ENCODE measurements around the gene COL16A1. TPM values are rescaled to one million over a fixed set of nuclear protein-coding genes. Genes with fewer than 3 reads are reported as not detected.
"Not testable (repeated sequence)": the region's sequence is repeated elsewhere in the genome, so short reads cannot be mapped to it uniquely, and the experiment has no call there.

COL16A1 gene
- total RNA-seq, 1 donor from 2014 or later: 53.5 TPM

DNA sequence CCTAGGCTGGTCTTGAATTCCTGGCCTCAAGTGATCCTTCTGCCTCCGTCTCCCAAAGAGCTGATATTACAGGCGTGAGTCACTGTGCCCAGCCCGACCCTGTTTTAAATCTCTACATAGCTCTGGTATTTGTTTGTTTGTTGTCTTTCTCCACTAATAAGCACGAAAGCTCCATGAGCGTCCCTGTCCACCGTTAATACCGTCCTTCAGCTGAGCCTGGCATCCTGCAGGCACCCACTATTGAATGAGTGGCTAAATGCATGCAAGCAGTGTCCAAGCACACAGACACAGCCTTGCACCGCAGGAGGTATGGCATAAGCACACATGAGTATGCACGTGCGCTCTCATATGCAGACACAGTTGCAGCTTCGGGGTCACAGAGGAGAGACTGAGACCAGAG, 4.5 kb upstream of the COL16A1 start:
- DNase-seq (ENCODE audit: extremely low spot score, unreplicated experiment): no peak
- Mint-ChIP-seq H3K27me3 (peaks cover 33% of the 10 kb centered on the region), H3K4me3 (peak overlapping the region; percentile 14), H3K9me3 (no peaks in the 10 kb centered on the region), H3K27ac (no peak overlapping the region), H3K36me3 (no peaks in the 10 kb centered on the region), H3K4me1 (ENCODE audit: unreplicated experiment) (peaks cover 55% of the 10 kb centered on the region)
- TF ChIP-seq, protein P1, sequence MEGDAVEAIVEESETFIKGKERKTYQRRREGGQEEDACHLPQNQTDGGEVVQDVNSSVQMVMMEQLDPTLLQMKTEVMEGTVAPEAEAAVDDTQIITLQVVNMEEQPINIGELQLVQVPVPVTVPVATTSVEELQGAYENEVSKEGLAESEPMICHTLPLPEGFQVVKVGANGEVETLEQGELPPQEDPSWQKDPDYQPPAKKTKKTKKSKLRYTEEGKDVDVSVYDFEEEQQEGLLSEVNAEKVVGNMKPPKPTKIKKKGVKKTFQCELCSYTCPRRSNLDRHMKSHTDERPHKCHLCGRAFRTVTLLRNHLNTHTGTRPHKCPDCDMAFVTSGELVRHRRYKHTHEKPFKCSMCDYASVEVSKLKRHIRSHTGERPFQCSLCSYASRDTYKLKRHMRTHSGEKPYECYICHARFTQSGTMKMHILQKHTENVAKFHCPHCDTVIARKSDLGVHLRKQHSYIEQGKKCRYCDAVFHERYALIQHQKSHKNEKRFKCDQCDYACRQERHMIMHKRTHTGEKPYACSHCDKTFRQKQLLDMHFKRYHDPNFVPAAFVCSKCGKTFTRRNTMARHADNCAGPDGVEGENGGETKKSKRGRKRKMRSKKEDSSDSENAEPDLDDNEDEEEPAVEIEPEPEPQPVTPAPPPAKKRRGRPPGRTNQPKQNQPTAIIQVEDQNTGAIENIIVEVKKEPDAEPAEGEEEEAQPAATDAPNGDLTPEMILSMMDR (conservative IDR thresholded peaks at IDR 0.05): no peak

DNA sequence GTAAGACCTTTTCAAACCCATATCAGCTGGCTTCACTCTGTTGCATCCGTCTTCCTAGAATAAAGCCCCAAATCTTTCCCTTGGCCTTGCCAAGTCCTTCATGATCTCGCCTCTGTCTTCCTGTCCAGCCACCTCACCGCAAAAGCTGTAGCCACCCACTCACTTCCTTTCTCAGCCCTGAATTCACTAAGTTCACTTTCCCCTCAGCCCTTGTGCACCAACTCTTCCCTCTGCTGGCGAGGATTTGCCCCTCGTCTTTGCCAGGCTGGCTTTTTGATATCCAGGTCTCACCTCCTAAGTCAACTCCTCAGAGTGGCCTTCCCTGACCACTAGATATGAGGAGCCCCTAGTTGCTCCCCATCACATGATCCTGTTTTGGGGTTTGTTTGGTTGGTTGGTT, 3.9 kb upstream of the COL16A1 start:
- no peaks in the 10 kb centered on the region for H3K36me3 Mint-ChIP-seq
- peaks cover 32% of the 10 kb centered on the region for H3K27me3 Mint-ChIP-seq
- TF ChIP-seq, protein P1 (conservative IDR thresholded peaks at IDR 0.05): no peak
- H3K4me1 Mint-ChIP-seq (ENCODE audit: unreplicated experiment): peaks cover 54% of the 10 kb centered on the region
- H3K4me3 Mint-ChIP-seq: peak overlapping the region; percentile 7
- no peaks in the 10 kb centered on the region for H3K9me3 Mint-ChIP-seq
- H3K27ac Mint-ChIP-seq: no peak overlapping the region
- no peak for DNase-seq (ENCODE audit: extremely low spot score, unreplicated experiment)

DNA sequence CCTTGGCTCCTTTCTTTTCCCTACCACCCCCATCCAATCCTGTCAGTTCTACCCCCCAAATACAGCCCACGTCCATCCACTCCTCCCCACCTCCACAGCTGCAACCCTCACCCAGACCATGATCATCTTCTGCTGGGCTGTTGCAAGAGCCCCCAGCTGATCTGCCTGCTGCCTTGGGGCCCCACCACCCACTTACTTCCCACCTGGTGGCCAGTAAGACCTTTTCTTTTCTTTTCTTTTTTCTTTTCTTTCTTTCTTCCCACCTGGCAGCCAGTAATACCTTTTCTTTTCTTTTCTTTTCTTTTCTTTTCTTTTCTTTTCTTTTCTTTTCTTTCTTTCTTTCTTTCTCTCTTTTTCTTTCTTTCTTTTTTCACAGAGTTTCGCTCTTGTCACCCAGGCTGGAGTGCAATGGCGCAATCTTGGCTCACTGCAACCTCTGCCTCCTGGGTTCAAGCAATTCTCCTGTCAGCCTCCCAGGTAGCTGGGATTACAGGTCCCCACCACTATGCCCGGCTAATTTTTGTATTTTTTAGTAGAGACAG, 3.3 kb upstream of the COL16A1 start:
- H3K36me3 Mint-ChIP-seq; H3K9me3 Mint-ChIP-seq; DNase-seq (ENCODE audit: extremely low spot score, unreplicated experiment); H3K4me3 Mint-ChIP-seq; H3K27ac Mint-ChIP-seq: not testable (repeated sequence)
- Mint-ChIP-seq H3K27me3 (peaks cover 30% of the 10 kb centered on the region), H3K4me1 (ENCODE audit: unreplicated experiment) (peaks cover 52% of the 10 kb centered on the region)

- no peak overlapping the region for H3K27ac Mint-ChIP-seq
- no peak overlapping the region for H3K4me3 Mint-ChIP-seq
- H3K36me3 Mint-ChIP-seq: no peaks in the 10 kb centered on the region
- H3K4me1 Mint-ChIP-seq (ENCODE audit: unreplicated experiment): peaks cover 53% of the 10 kb centered on the region
- TF ChIP-seq, protein P1 (conservative IDR thresholded peaks at IDR 0.05): no peak
- H3K27me3 Mint-ChIP-seq: peaks cover 30% of the 10 kb centered on the region
- no peaks in the 10 kb centered on the region for H3K9me3 Mint-ChIP-seq
- no peak for DNase-seq (ENCODE audit: extremely low spot score, unreplicated experiment)
Measured at GRCh38 chr1:31706384-31707058, 2.7 kb upstream of the COL16A1 start.

DNA sequence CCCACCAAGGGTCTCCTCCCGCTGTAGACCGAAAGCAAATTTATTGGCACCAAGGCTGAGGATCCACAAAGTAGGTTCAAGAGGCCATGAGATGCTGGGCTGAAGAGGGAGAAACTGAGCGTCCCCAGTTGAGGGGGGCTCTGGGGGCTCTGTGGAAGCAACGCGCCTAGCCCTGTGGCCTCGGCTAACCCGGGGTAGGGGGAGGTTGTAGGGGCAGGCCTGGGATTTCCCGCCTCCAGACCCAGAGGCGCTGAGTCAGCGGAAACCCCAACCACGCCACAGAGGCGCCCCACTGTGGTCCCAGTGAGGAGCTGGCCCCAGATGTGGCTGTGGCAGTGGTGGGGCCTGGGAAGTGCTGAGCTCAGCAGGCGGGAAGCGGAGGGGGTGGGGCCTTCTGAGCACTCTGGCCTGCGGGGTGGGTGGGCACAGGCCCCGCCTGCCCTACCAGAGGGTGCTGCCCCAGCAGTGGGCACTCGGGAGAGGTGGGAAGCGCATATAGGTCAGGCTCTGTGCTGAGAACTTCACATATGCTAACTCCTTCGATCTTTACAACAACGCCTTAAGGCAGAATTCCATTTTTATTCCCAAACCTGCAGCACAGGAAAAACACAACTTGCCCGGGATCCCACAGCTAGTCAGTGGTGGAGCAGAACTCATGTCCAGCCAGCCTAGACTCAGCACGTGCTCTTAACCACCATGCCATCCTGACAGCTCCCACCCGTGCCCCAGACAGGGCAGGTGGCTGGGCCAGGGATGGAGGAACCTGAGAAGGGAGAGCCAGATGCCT, 1.5 kb upstream of the COL16A1 start:
- Mint-ChIP-seq H3K27ac (peak overlapping the region; percentile 20), H3K36me3 (no peaks in the 10 kb centered on the region), H3K4me1 (ENCODE audit: unreplicated experiment) (peaks cover 66% of the 10 kb centered on the region), H3K9me3 (no peaks in the 10 kb centered on the region), H3K27me3 (peaks cover 30% of the 10 kb centered on the region), H3K4me3 (peak overlapping the region; percentile 77)
- TF ChIP-seq, protein P1 (conservative IDR thresholded peaks at IDR 0.05): no peak
- DNase-seq (ENCODE audit: extremely low spot score, unreplicated experiment): no peak
